Ovary (tissue), 9 donors: Measurements from ENCODE around the gene SCUBE3. TPM values are rescaled to one million over a fixed set of nuclear protein-coding genes. Genes with fewer than 3 reads are reported as not detected.
A peak's percentile ranks its signal among the peaks of the same experiment; 100 is the strongest.

ENCODE experiments used
- DNase-seq, 5 donors: peaks; one replicate each; pipeline ENCODE4 v3.0.0-alpha.2; 2019 to 2020
- H3K27ac ChIP-seq, 2 donors: fragments of 200-600 bp; one replicate each; pipeline versions ENCODE4 v1.5.1 to v1.8.0; 2019 to 2022
- H3K27me3 ChIP-seq: fragments of 200-600 bp; one replicate; pipeline ENCODE4 v1.8.0; 2022
- H3K36me3 ChIP-seq: fragments of 200-600 bp; sonication (generic); one replicate; pipeline ENCODE4 v1.5.1; 2019
- H3K4me1 ChIP-seq: one replicate; pipeline ENCODE4 v1.8.1; 2013; ENCODE audit warnings: mild to moderate bottlenecking, moderate library complexity; ENCODE audit not compliant: insufficient read depth
- H3K4me3 ChIP-seq: fragments of 200-600 bp; sonication (generic); one replicate; pipeline ENCODE4 v1.5.1; 2017
- H3K9me3 ChIP-seq, 2 donors: fragments of 200-600 bp in 1 of 2; sonication (generic) in 1 of 2; one replicate each; pipeline versions ENCODE4 v1.5.1 to v1.8.1; 2013 to 2019; ENCODE audit warnings: mild to moderate bottlenecking in 1 of 2, moderate library complexity in 1 of 2
- CTCF ChIP-seq, 3 donors: fragments of 450-650 bp in 2 of 3; fragments of 200-600 bp in 1 of 3; IDR thresholded peaks; one replicate each; pipeline versions ENCODE4 v1.5.1 to v1.8.0; 2016 to 2022; ENCODE audit warnings: antibody characterized with exemption in 3 of 3, mild to moderate bottlenecking in 1 of 3
- EP300 ChIP-seq: sonication (generic); formaldehyde crosslinking; IDR thresholded peaks from one replicate; pipeline ENCODE4 v1.6.1; 2017; ENCODE audit warnings: antibody characterized with exemption
- POLR2A ChIP-seq: fragments of 450-650 bp; IDR thresholded peaks from one replicate; pipeline ENCODE4 v1.6.1; 2017; ENCODE audit warnings: antibody characterized with exemption, mild to moderate bottlenecking, moderate library complexity
- WGBS, 3 donors: extraction: QIAGEN DNeasy Blood & Tissue Kit in 1 of 3; methylation state at CpG; one replicate each; pipeline versions ENCODE4 v1.1.5 to v1.1.7; 2013 to 2017; 5-methylcytosine and 5-hydroxymethylcytosine counted together
- intact Hi-C, 4 donors: fragments of 100-400 bp; cut with DNase I; formaldehyde crosslinking; loops; one replicate each; pipeline versions ENCODE4 v1.11.0 to v1.15.1; 2022 to 2023
- polyA plus RNA-seq, 2 donors: library from polyadenylated mRNA; stranded (reverse); fragments of 200-250 nt in 1 of 2; fragments of 350-450 nt in 1 of 2; fragmentation: Illumina TruSeq in 1 of 2; extraction: RNeasy Lipid Tissue Mini Kit (QIAGEN cat#74804) in 1 of 2; gene quantifications; one replicate each; pipeline ENCODE4 v1.2.3, GENCODE V29; 2013 to 2014
- total RNA-seq, 7 donors: library from RNA; depleted of rRNA in 2 of 7; stranded (reverse); fragments of >200 nt in 2 of 7; fragmentation: NEBNext Ultra II Directional in 3 of 7; extraction: Animal tissue kit (Norgen Biotek cat#: 25700) in 3 of 7; gene quantifications; one replicate each; pipeline versions ENCODE4 v1.1.0 to v1.2.4, GENCODE V29; 2016 to 2023
- donor health status: DM: no; HTN: no; CAD: no; lungs with moderate emphysema.
- donor health status: DM: no; HTN: no; CAD: no.
- donor health status: Bipolar disorder and iron deficiency.
- donor health status: DM: yes; HTN: yes; CAD: no.
- donor health status: DM: no; HTN: no; CAD: no.
- donor health status: DM: yes; HTN: yes; CAD: no.

Gene SCUBE3
- total and polyA plus RNA-seq, 9 donors: 0.08 to 3.1 (median 0.18) TPM; not detected in 1

- Histone ChIP-seq H3K27ac (peak within 1 kb of the TSS; percentile 30 to 60), H3K4me3 (peak within 1 kb of the TSS; percentile 25), H3K4me1 (peaks cover 4% of the 10 kb centered on the region), H3K27me3 (no peaks in the 10 kb centered on the region), H3K36me3 (no peaks in the 10 kb centered on the region), H3K9me3 (no peaks in the 10 kb centered on the region)
- WGBS, 3 donors: 17 to 28% (median 21%) methylated on average over 34 to 35 of the region's 35 CpGs
- intact Hi-C loops: no loop called here
- peak; percentile 31 to 80 (median 68) for TF ChIP-seq CTCF (IDR thresholded peaks at IDR 0.05)
- TF ChIP-seq POLR2A: no peak
- peak; percentile 77 to 85 (median 82) for DNase-seq
These were observed 84.1 kb downstream of the SCUBE3 start, which contains the start of gene DEF6 for GRCh38 chr6:35297601-35298481. Gene DEF6, plus strand, starts transcription at chr6:35297818. Its CDS starts 39 bp downstream, at chr6:35297857.

GRCh38 chr6:35298625-35299140 is 84.9 kb downstream of the SCUBE3 start:
- DNase-seq: no peak
- no peaks in the 10 kb centered on the region for H3K36me3 ChIP-seq
- 92 to 93% (median 92%) methylated on average over 6 of the region's 6 CpGs for WGBS, 3 donors
- intact Hi-C loops: no loop called here
- H3K4me3 ChIP-seq: no peak overlapping the region
- peaks cover 4% of the 10 kb centered on the region for H3K4me1 ChIP-seq
- H3K27me3 ChIP-seq: no peaks in the 10 kb centered on the region
- no peak for TF ChIP-seq EP300
- TF ChIP-seq CTCF (IDR thresholded peaks at IDR 0.05): no peak
- TF ChIP-seq POLR2A: no peak
- no peak overlapping the region for H3K27ac ChIP-seq
- no peaks in the 10 kb centered on the region for H3K9me3 ChIP-seq

GRCh38 chr6:35299674-35300073 is 85.9 kb downstream of the SCUBE3 start:
- H3K27me3 ChIP-seq: no peaks in the 10 kb centered on the region
- DNase-seq: no peak
- H3K27ac ChIP-seq: no peak overlapping the region
- 92 to 99% (median 97%) methylated on average over 4 of the region's 4 CpGs for WGBS, 3 donors
- no peak overlapping the region for H3K4me3 ChIP-seq
- H3K9me3 ChIP-seq: no peaks in the 10 kb centered on the region
- peaks cover 4% of the 10 kb centered on the region for H3K4me1 ChIP-seq
- H3K36me3 ChIP-seq: no peaks in the 10 kb centered on the region
- TF ChIP-seq POLR2A (no peak), EP300 (no peak), CTCF (IDR thresholded peaks at IDR 0.05) (no peak)
- intact Hi-C loops: no loop called here

- no peak for DNase-seq
- Histone ChIP-seq H3K27ac (no peak overlapping the region), H3K9me3 (no peaks in the 10 kb centered on the region), H3K36me3 (no peaks in the 10 kb centered on the region), H3K27me3 (no peaks in the 10 kb centered on the region), H3K4me3 (no peak overlapping the region), H3K4me1 (peaks cover 4% of the 10 kb centered on the region)
- no peak for TF ChIP-seq POLR2A
- no peak for TF ChIP-seq CTCF (IDR thresholded peaks at IDR 0.05)
- no peak for TF ChIP-seq EP300
- intact Hi-C loops: no loop called here
These were observed 87.1 kb downstream of the SCUBE3 start for GRCh38 chr6:35300848-35301247.

Other genes with a start within 250 kb of the SCUBE3 start
- gene TCP11, start 72.6 kb upstream of the SCUBE3 start, total RNA-seq: under 1 TPM in 6 of 7 donors, not detected in 1; 0.18 to 0.61 (median 0.48) TPM
- under 1 TPM; 0.35 to 0.50 TPM for gene TCP11, start 72.6 kb upstream of the SCUBE3 start, polyA plus RNA-seq
- gene ZNF76, start 45.8 kb downstream of the SCUBE3 start, total RNA-seq: 10 to 100 TPM; 36.0 to 55.0 (median 47.9) TPM
- 10 to 100 TPM; 17.0 to 33.8 TPM for gene ZNF76, start 45.8 kb downstream of the SCUBE3 start, polyA plus RNA-seq
- gene DEF6, start 83.9 kb downstream of the SCUBE3 start, total RNA-seq: 1 to 10 TPM; 2.3 to 6.6 (median 3.1) TPM
- gene DEF6, start 83.9 kb downstream of the SCUBE3 start, polyA plus RNA-seq: 1 to 10 TPM; 1.5 to 2.7 TPM
- 10 to 100 TPM in 6 of 7 donors, 1 to 10 TPM in 1; 7.9 to 55.9 (median 25.9) TPM for gene PPARD, start 128.6 kb downstream of the SCUBE3 start, total RNA-seq
- gene PPARD, start 128.6 kb downstream of the SCUBE3 start, polyA plus RNA-seq: 10 to 100 TPM in 1 of 2 donors, 1 to 10 TPM in 1; 8.2 to 22.3 TPM
- gene FANCE, start 238.4 kb downstream of the SCUBE3 start, total RNA-seq: 10 to 100 TPM in 2 of 7 donors, 1 to 10 TPM in 5; 5.3 to 12.2 (median 9.3) TPM
- gene FANCE, start 238.4 kb downstream of the SCUBE3 start, polyA plus RNA-seq: 1 to 10 TPM; 5.3 to 7.4 TPM